ENCODE results near the gene CLIP1.
"Not testable (repeated sequence)": the region's sequence is repeated elsewhere in the genome, so short reads cannot be mapped to it uniquely, and the experiment has no call there.

The CLIP1 gene

DNA sequence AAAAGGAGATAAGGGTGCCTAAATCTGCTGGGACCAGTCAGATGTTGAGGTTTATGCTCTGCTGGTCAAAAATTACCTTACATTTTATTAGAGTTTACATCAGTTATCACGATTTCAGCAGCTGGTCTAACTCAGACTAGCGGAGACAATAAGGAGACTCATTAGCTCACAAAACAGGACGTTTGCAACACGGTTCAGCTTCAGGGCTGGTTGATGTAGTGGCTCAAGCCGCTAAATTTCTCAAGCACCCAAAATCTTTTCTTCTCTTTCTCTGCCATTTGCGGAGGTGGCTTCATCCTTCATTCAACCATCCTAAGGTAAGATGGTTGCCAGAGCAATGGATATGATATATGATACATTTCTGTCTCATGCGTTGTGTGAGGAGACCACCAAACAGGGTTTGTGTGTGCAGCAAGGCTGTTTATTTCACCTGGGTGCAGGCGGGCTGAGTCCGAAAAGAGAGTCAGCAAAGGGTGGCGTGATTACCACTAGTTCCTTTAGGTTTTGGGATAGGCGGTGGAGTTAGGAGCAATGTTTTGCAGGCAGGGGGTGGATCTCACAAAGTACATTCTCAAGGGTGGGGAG lies 30.3 kb upstream of the CLIP1 start:
- Histone ChIP-seq H3K9me3 (no peaks in the 10 kb centered on the region), H3K4me1 (no peaks in the 10 kb centered on the region), H3K36me3 (no peaks in the 10 kb centered on the region), H3K27me3 (no peaks in the 10 kb centered on the region), H3K4me3 (ENCODE audit: low read depth, low read length) (no peak overlapping the region)
- no peak for TF ChIP-seq CTCF (IDR thresholded peaks at IDR 0.05; ENCODE audit: low read depth, low read length)
- DNase-seq = no peak

DNA sequence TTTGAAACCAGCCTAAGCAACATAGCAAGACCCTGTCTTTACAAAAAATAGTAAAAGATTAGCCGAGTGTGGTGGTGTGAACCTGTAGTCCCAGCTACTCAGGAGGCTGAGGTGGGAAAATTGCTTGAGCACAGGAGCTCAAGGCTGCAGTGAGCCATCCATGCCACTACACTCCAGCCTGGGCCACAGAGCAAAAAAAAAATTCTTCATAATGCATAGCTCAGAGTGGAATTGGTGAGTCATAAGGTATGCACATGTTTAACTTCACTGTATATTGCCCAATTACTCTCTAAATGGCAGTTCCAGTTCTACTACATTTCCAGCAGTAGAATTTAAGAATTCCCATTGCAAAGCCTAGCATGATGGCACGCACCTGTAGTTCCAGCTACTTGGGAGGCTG lies 26.8 kb upstream of the CLIP1 start:
- H3K9me3 ChIP-seq = no peaks in the 10 kb centered on the region
- H3K27me3 ChIP-seq = no peaks in the 10 kb centered on the region
- no peak for DNase-seq
- no peak for TF ChIP-seq CTCF (IDR thresholded peaks at IDR 0.05; ENCODE audit: low read depth, low read length)
- H3K4me1 ChIP-seq = no peaks in the 10 kb centered on the region
- H3K36me3 ChIP-seq = no peaks in the 10 kb centered on the region
- H3K4me3 ChIP-seq (ENCODE audit: low read depth, low read length) = no peak overlapping the region

GRCh38 chr12:122447825-122448224 lies 25.4 kb upstream of the CLIP1 start:
- DNase-seq; H3K4me1 ChIP-seq; H3K4me3 ChIP-seq (ENCODE audit: low read depth, low read length); H3K27me3 ChIP-seq; H3K36me3 ChIP-seq; H3K9me3 ChIP-seq: not testable (repeated sequence)

DNA sequence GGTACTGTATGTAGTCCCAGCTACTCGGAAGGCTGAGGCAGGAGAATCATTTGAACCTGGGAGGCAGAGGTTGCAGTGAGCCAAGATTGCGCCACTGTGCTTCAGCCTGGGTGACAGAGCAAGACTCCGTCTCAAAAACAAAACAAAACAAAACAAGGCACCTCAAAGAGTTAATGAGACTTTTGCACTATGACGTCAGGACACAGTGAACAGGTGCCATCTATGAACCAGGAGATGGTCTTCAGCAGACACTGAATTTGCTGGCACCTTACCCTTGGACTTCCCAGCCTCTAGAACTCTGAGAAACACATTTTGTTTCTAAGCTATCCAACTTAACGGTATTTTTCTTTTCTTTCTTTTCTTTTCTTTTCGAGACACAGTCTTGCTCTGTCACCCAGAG lies 23.9 kb upstream of the CLIP1 start:
- H3K4me1 ChIP-seq; DNase-seq; H3K36me3 ChIP-seq; H3K9me3 ChIP-seq; H3K4me3 ChIP-seq (ENCODE audit: low read depth, low read length); H3K27me3 ChIP-seq: not testable (repeated sequence)

- not testable (repeated sequence) for H3K36me3 ChIP-seq; H3K27me3 ChIP-seq; H3K4me3 ChIP-seq (ENCODE audit: low read depth, low read length); DNase-seq; H3K9me3 ChIP-seq; H3K4me1 ChIP-seq
Observed at GRCh38 chr12:122444071-122444470, 21.6 kb upstream of the CLIP1 start.

DNA sequence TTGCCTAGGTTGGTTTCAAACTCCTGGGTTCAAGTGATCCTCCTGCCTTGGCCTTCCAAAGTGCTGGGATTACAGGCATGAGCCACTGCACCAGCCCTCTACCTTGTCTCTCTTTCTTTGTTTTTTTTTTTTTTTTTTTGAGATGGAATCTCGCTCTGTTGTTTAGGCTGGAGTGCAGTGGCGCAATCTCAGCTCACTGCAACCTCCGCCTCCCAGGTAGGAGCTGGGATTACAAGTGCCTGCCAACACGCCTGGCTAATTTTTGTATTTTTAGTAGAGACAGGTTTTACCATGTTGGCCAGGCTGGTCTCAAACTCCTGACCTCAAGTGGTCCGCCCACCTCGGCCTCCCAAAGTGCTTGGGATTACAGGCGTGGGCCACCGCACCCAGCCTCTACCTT lies 16.4 kb upstream of the CLIP1 start:
- not testable (repeated sequence) for H3K4me1 ChIP-seq; H3K9me3 ChIP-seq; H3K36me3 ChIP-seq; DNase-seq; H3K4me3 ChIP-seq (ENCODE audit: low read depth, low read length); H3K27me3 ChIP-seq

DNA sequence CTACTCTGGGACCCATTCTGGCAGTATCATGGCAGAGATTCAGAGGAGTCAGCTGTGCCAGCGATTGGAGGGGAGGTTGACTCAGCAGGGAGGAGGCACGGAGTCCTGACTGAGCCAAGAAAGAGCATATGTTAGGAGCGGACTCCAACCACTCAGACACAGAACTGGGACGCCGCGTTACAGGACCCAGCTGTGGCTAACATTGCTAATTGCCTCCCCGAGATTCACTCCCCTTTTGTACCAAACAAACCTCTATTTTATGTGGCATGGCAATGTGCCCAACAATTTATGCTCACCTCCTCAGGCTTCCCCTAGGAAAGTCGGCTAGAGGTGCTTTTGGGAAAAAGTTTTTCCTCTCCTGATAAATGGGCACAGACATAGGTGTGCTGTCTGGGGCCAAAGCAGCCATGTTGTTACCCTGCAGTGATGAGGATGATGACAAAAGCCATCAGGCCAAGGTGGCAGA lies 15.2 kb upstream of the CLIP1 start:
- Histone ChIP-seq H3K27me3 (no peaks in the 10 kb centered on the region), H3K36me3 (no peaks in the 10 kb centered on the region), H3K9me3 (no peaks in the 10 kb centered on the region), H3K4me1 (no peaks in the 10 kb centered on the region), H3K4me3 (ENCODE audit: low read depth, low read length) (no peak overlapping the region)
- no peak for TF ChIP-seq CTCF (IDR thresholded peaks at IDR 0.05; ENCODE audit: low read depth, low read length)
- no peak for DNase-seq

- no peaks in the 10 kb centered on the region for H3K27me3 ChIP-seq
- no peak overlapping the region for H3K4me3 ChIP-seq (ENCODE audit: low read depth, low read length)
- H3K36me3 ChIP-seq = no peaks in the 10 kb centered on the region
- no peak for TF ChIP-seq CTCF (IDR thresholded peaks at IDR 0.05; ENCODE audit: low read depth, low read length)
- H3K9me3 ChIP-seq = no peaks in the 10 kb centered on the region
- no peak for DNase-seq
- H3K4me1 ChIP-seq = no peaks in the 10 kb centered on the region
Observed at GRCh38 chr12:122435186-122435585, 12.7 kb upstream of the CLIP1 start.

DNA sequence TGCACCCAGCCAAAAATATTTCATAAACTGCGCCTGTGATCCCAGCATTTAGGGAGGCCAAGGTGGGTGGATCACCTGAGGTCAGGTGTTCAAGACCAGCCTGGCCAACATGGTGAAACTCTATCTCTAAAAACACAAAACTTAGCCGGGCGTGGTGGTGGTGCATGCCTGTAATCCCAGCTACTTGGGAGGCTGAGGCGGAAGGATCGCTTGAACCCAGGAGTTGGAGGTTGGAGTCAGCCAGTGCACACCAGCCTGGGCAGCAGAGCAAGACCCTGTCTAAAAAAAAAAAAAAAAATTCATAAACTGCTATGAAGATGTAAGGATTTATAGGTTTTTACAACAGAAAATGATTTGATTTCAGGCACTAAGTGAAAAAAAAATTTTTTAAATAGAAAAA lies 6.6 kb upstream of the CLIP1 start:
- DNase-seq; H3K9me3 ChIP-seq; H3K4me3 ChIP-seq (ENCODE audit: low read depth, low read length); H3K27me3 ChIP-seq; H3K36me3 ChIP-seq; H3K4me1 ChIP-seq: not testable (repeated sequence)
